Uterus (tissue), 2 donors: ENCODE measurements around the gene GPALPP1.

Experiments used
- POLR2A ChIP-seq, 2 donors: fragments of 450-650 bp; IDR thresholded peaks; one replicate each; pipeline ENCODE4 v1.6.1; 2016; ENCODE audit warnings: antibody characterized with exemption in 2 of 2, mild to moderate bottlenecking in 1 of 2, moderate library complexity in 1 of 2
- TF ChIP-seq, protein P1 (sequence below), 4 experiments: fragments of 200-600 bp in 2 of 4; fragments of 450-650 bp in 2 of 4; sonication (generic) in 2 of 4; IDR thresholded peaks; one replicate each; pipeline ENCODE4 v1.5.1; 2016 to 2019; ENCODE audit warnings: antibody characterized with exemption in 4 of 4, mild to moderate bottlenecking in 2 of 4, moderate library complexity in 1 of 4

DNA sequence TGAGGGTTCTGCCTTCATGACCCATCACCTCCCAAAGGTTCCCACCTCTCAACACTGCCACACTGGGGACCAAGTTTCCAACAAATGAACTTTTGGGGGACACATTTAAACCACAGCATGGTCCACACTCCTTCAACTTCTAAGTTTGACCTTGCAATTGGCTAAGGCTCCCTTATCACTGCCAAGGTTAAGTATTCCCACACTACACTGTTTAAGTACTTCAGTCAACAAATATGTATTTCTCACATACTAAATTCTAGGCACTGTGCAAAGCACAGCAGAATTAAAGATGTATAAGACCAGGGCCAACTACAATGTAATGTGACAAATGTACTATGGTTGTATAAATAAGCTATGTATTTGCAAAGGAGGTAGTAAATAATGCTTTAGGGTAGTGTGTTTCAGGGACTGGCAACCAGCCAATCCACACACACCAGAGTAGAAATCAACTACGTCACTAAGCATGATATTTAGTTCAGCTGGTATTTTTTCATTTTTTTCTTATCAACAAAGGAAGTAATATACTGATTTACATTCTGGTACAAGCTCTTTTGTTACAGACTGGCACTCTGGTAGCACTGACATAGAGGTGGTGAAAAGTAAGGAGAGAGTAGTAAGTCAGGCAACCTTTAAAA is 12.3 kb upstream of the GPALPP1 start:
- TF ChIP-seq, protein P1, sequence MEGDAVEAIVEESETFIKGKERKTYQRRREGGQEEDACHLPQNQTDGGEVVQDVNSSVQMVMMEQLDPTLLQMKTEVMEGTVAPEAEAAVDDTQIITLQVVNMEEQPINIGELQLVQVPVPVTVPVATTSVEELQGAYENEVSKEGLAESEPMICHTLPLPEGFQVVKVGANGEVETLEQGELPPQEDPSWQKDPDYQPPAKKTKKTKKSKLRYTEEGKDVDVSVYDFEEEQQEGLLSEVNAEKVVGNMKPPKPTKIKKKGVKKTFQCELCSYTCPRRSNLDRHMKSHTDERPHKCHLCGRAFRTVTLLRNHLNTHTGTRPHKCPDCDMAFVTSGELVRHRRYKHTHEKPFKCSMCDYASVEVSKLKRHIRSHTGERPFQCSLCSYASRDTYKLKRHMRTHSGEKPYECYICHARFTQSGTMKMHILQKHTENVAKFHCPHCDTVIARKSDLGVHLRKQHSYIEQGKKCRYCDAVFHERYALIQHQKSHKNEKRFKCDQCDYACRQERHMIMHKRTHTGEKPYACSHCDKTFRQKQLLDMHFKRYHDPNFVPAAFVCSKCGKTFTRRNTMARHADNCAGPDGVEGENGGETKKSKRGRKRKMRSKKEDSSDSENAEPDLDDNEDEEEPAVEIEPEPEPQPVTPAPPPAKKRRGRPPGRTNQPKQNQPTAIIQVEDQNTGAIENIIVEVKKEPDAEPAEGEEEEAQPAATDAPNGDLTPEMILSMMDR (IDR thresholded peaks at IDR 0.05) = no peak
- no peak for TF ChIP-seq POLR2A (IDR thresholded peaks at IDR 0.05)
